WTC11 (cell line): Measurements from ENCODE around the gene ZSCAN5C. TPM values are rescaled to one million over a fixed set of nuclear protein-coding genes. Genes with fewer than 3 reads are reported as not detected.

Experiments used
- ATAC-seq: fragments of 200-7000 bp; cut with Tn5 transposase; 2 replicates; pipeline ENCODE4 v1.10.0; 2021; ENCODE audit warnings: mild to moderate bottlenecking, moderate library complexity
- CTCF ChIA-PET: fragments of 300-600 bp; sonication (Branson Sonifier 250); formaldehyde crosslinking; loops from one replicate; lab custom pipeline; 2021; ENCODE audit warnings: antibody characterized with exemption; lab: Charles Lee
- POLR2A ChIA-PET: fragments of 350-600 bp; sonication (Branson Sonifier 250); formaldehyde crosslinking; loops from one replicate; lab custom pipeline; 2021; ENCODE audit warnings: antibody characterized with exemption; lab: Charles Lee
- DNase-seq: peaks from one replicate; pipeline ENCODE4 v3.0.0; 2021; ENCODE audit warnings: low spot score
- H3K27ac Mint-ChIP-seq: 2 replicates; pipeline ENCODE4 v1.8.0; 2021; ENCODE audit warnings: mixed read lengths
- H3K27me3 Mint-ChIP-seq: 2 replicates; pipeline ENCODE4 v1.8.0; 2021; ENCODE audit warnings: low read depth, mild to moderate bottlenecking, moderate library complexity, mixed read lengths
- H3K36me3 Mint-ChIP-seq: 2 replicates; pipeline ENCODE4 v1.8.0; 2021; ENCODE audit warnings: mixed read lengths
- H3K4me1 Mint-ChIP-seq: 2 replicates; pipeline ENCODE4 v1.8.0; 2022; ENCODE audit warnings: mixed read lengths
- H3K4me3 Mint-ChIP-seq: 2 replicates; pipeline ENCODE4 v1.8.0; 2021; ENCODE audit warnings: mild to moderate bottlenecking, moderate library complexity, mixed read lengths
- H3K9me3 Mint-ChIP-seq: 2 replicates; pipeline ENCODE4 v1.8.0; 2021; ENCODE audit warnings: mixed read lengths
- ATF6 ChIP-seq: sonication (generic); formaldehyde crosslinking; IDR thresholded peaks from 2 replicates; pipeline ENCODE4 v1.8.1; 2023; ENCODE audit warnings: mild to moderate bottlenecking, missing genetic modification reagents
- CREB1 ChIP-seq: sonication (generic); formaldehyde crosslinking; IDR thresholded peaks from 2 replicates; pipeline ENCODE4 v1.8.0; 2023; ENCODE audit warnings: mild to moderate bottlenecking, missing genetic modification reagents
- E2F4 ChIP-seq: sonication (generic); formaldehyde crosslinking; IDR thresholded peaks from 2 replicates; pipeline ENCODE4 v1.8.1; 2022; ENCODE audit warnings: low read depth, mild to moderate bottlenecking, moderate library complexity, missing genetic modification reagents, borderline replicate concordance
- ELF4 ChIP-seq: sonication (generic); formaldehyde crosslinking; IDR thresholded peaks from 2 replicates; pipeline ENCODE4 v1.8.1; 2022; ENCODE audit warnings: low read depth, mild to moderate bottlenecking, moderate library complexity, missing genetic modification reagents
- IRF2 ChIP-seq: sonication (generic); formaldehyde crosslinking; IDR thresholded peaks from 2 replicates; pipeline ENCODE4 v1.8.0; 2022; ENCODE audit warnings: low read depth, missing genetic modification reagents, borderline replicate concordance
- KAT7 ChIP-seq: sonication (generic); formaldehyde crosslinking; IDR thresholded peaks from 2 replicates; pipeline ENCODE4 v1.8.1; 2023; ENCODE audit warnings: missing genetic modification reagents, mild to moderate bottlenecking, borderline replicate concordance
- PRDM15 ChIP-seq: sonication (generic); formaldehyde crosslinking; IDR thresholded peaks from 2 replicates; pipeline ENCODE4 v1.8.0; 2022; ENCODE audit warnings: missing genetic modification reagents
- RORB ChIP-seq: fragments of 250-450 bp; sonication (Bioruptor Pico); IDR thresholded peaks from 2 replicates; pipeline ENCODE4 v1.9.0; 2021; ENCODE audit warnings: mild to moderate bottlenecking
- SOX15 ChIP-seq: fragments of 250-450 bp; sonication (Bioruptor Pico); IDR thresholded peaks from 2 replicates; pipeline ENCODE4 v1.9.0; 2021; ENCODE audit warnings: mild to moderate bottlenecking
- STAT6 ChIP-seq: sonication (generic); formaldehyde crosslinking; conservative IDR thresholded peaks from 2 replicates; pipeline ENCODE4 v1.8.1; 2023; ENCODE audit warnings: mild to moderate bottlenecking, low read depth, missing genetic modification reagents, moderate library complexity
- TP53 ChIP-seq: sonication (generic); formaldehyde crosslinking; IDR thresholded peaks from 2 replicates; pipeline ENCODE4 v1.8.1; 2023; ENCODE audit warnings: mild to moderate bottlenecking, missing genetic modification reagents
- ZNF219 ChIP-seq: sonication (generic); formaldehyde crosslinking; IDR thresholded peaks from 2 replicates; pipeline ENCODE4 v1.8.0; 2023; ENCODE audit warnings: missing genetic modification reagents, mild to moderate bottlenecking, borderline replicate concordance
- ZNF263 ChIP-seq: sonication (generic); formaldehyde crosslinking; IDR thresholded peaks from 2 replicates; pipeline ENCODE4 v1.8.1; 2022; ENCODE audit warnings: low read depth, mild to moderate bottlenecking, moderate library complexity, missing genetic modification reagents
- ZSCAN18 ChIP-seq: fragments of 250-450 bp; sonication (Bioruptor Pico); IDR thresholded peaks from 2 replicates; pipeline ENCODE4 v2.1.2; 2022; ENCODE audit warnings: mild to moderate bottlenecking, moderate library complexity
- total RNA-seq: library from RNA; stranded (reverse); gene quantifications from 3 replicates; pipeline ENCODE4 v1.2.3, GENCODE V29; 2021
- TF ChIP-seq, protein P1 (sequence below): fragments of 200-600 bp; IDR thresholded peaks from 2 replicates; pipeline ENCODE4 v1.8.0; 2022; ENCODE audit warnings: antibody characterized with exemption
- TF ChIP-seq, protein P2 (sequence below): fragments of 250-450 bp; sonication (Bioruptor Pico); conservative IDR thresholded peaks from 2 replicates; pipeline ENCODE4 v1.9.0; 2021; ENCODE audit warnings: mild to moderate bottlenecking
- TF ChIP-seq, protein P3 (sequence below): fragments of 250-450 bp; sonication (Bioruptor Pico); IDR thresholded peaks from 2 replicates; pipeline ENCODE4 v1.9.0; 2021; ENCODE audit warnings: mild to moderate bottlenecking

The ZSCAN5C gene
- total RNA-seq, 1 experiment from 2014 or later, result not detected

- ChIA-PET CTCF (interaction anchor here (1.0 kb wide), 1 partner anchor 37 kb away, joined by 3 read pairs; no protein-coding TSS in a partner anchor), POLR2A (no interaction called here)
- Mint-ChIP-seq H3K4me1 (no peaks in the 10 kb centered on the region), H3K4me3 (no peak overlapping the region), H3K9me3 (no peaks in the 10 kb centered on the region), H3K27ac (no peak overlapping the region), H3K36me3 (no peaks in the 10 kb centered on the region), H3K27me3 (peaks cover 4% of the 10 kb centered on the region; the same call in 1 of the 2 replicates)
- DNase-seq, result no peak
- TF ChIP-seq ELF4 (CRISPR knock-in tag), result no peak
- TF ChIP-seq ZNF219 (CRISPR knock-in tag), result no peak
- ATAC-seq, result no peak
These were observed 10.4 kb upstream of the ZSCAN5C start for GRCh38 chr19:56191711-56192110.

DNA sequence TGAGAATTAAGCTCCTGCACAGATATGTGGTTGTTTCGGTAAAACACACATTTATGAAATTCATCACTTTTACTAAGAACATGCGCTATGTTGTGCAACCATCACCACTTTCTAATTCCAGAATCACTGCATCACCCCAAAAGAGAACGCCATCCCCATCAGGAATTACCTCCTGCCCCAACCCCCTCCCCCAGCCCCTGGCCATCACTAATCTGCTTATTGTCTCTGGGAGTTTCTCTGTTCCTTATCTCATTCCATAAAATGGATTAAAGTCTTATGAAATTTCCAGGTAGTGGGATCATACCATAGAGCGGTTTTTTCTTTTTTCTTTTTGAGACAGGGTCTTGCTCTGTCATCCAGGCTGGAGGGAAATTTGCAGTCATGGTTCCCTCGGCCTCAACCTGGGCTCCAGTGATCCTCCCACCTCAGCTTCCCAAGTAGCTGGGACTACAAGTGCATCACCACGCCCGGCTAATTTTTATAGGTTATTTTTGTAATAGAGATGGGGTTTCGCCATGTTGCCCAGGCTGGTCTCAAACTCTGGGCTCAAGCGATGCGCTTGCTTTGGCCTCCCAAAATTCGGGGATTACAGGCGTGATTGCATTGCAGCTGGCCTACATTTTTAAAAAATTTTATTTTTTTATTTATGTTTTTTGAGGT lies 8.0 kb upstream of the ZSCAN5C start:
- Mint-ChIP-seq H3K9me3 (no peaks in the 10 kb centered on the region), H3K36me3 (no peaks in the 10 kb centered on the region), H3K4me1 (no peaks in the 10 kb centered on the region), H3K27me3 (peaks cover 4% of the 10 kb centered on the region; the same call in 1 of the 2 replicates), H3K27ac (no peak overlapping the region), H3K4me3 (no peak overlapping the region)
- CTCF ChIA-PET, result interaction anchor here (1.0 to 1.3 kb wide), 2 partner anchors 32 to 115 kb away, joined by 3 read pairs; no protein-coding TSS in a partner anchor
- ATAC-seq (no peak), DNase-seq (no peak)
- POLR2A ChIA-PET, result interaction anchor here (0.7 kb wide), 1 partner anchor 133 kb away, joined by 3 read pairs; no protein-coding TSS in a partner anchor
- TF ChIP-seq, protein P1, sequence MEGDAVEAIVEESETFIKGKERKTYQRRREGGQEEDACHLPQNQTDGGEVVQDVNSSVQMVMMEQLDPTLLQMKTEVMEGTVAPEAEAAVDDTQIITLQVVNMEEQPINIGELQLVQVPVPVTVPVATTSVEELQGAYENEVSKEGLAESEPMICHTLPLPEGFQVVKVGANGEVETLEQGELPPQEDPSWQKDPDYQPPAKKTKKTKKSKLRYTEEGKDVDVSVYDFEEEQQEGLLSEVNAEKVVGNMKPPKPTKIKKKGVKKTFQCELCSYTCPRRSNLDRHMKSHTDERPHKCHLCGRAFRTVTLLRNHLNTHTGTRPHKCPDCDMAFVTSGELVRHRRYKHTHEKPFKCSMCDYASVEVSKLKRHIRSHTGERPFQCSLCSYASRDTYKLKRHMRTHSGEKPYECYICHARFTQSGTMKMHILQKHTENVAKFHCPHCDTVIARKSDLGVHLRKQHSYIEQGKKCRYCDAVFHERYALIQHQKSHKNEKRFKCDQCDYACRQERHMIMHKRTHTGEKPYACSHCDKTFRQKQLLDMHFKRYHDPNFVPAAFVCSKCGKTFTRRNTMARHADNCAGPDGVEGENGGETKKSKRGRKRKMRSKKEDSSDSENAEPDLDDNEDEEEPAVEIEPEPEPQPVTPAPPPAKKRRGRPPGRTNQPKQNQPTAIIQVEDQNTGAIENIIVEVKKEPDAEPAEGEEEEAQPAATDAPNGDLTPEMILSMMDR, result no peak
- TF ChIP-seq IRF2, result no peak
- TF ChIP-seq E2F4 (CRISPR knock-in tag), result no peak
- no peak for TF ChIP-seq STAT6 (CRISPR knock-in tag)
- TF ChIP-seq ZSCAN18 (CRISPR knock-in tag), result no peak
- TF ChIP-seq ATF6 (CRISPR knock-in tag), result no peak
- no peak for TF ChIP-seq ZNF263
- TF ChIP-seq, protein P2, sequence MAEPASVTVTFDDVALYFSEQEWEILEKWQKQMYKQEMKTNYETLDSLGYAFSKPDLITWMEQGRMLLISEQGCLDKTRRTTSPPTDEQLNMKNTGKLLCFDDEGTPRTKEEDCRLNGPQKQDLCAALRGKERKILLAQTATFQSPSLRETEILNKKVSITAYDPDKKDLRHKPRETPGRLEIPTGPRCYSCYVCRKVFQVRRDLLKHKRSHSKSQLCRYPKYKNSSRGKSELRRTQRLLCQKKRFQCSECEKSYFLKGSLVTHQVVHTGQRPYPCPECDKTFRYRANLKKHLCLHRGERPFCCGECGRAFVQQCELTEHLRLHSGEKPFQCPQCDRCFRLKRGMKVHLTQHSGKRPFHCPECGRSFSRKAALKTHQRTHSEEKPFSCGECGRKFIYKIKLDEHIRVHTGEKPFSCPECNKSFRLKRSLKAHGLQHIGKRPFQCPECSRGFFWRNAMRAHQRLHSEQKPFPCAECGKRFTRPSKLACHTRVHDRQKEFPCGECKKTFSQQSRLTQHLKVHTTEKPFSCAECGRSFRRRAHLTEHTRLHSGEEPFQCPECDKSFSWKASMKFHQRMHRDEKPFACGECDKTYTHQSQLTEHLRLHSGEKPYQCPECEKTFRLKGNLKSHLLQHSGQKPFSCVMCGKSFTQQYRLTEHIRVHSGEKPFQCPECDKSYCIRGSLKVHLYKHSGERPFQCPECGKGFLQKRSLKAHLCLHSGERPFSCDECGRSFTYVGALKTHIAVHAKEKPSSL (CRISPR knock-in tag), result no peak
- TF ChIP-seq KAT7 (CRISPR knock-in tag), result no peak
- TF ChIP-seq, protein P3, sequence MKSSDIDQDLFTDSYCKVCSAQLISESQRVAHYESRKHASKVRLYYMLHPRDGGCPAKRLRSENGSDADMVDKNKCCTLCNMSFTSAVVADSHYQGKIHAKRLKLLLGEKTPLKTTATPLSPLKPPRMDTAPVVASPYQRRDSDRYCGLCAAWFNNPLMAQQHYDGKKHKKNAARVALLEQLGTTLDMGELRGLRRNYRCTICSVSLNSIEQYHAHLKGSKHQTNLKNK (CRISPR knock-in tag), result no peak
- TF ChIP-seq CREB1 (CRISPR knock-in tag), result no peak
- TF ChIP-seq TP53 (CRISPR knock-in tag), result no peak
- TF ChIP-seq SOX15 (CRISPR knock-in tag), result no peak
- TF ChIP-seq PRDM15, result no peak
- TF ChIP-seq RORB (CRISPR knock-in tag), result no peak
